Measurements from ENCODE around the gene FPR1.
A peak's percentile ranks its signal among the peaks of the same experiment; 100 is the strongest.
"Not testable (repeated sequence)": the region's sequence is repeated elsewhere in the genome, so short reads cannot be mapped to it uniquely, and the experiment has no call there.

The FPR1 gene

DNA sequence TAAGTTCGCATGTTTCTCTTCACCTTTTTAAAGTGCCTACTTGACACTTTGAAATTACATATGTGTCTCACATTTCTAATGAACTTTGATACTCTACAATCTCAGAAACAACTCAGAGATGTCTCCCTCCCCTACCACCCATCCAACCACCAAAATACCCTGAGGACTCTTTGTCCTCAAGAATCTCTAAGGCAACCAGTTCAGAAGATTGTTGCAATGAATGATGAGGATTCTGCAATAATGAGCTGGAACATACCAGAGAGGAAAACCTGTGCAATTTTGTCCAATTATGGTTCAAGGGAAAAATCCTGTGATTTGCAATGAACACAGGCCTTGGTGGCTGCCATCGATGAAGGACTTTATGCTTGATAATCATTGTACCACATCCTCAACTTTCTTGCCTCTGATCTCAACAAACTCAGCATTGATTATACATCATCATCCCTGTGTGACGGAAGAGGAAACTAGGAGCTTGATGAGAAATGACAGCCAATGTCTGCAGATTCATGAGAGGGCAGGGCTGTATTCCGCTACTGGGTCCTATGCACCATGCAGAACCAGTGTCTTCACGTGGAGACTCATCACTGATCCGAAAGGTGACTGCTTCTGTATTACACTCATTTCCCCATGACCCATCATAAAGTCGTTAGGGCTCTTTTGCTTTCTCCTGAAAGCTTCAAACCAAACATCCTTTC, 1.1 kb downstream of the FPR1 start:
- H3K9ac ChIP-seq (ENCODE audit: low read length): peak overlapping the region; percentile 37
- no peak overlapping the region for H3K4me3 ChIP-seq (ENCODE audit: low read length)
- DNase-seq (ENCODE audit: low read depth): no peak
- peaks cover 39% of the 10 kb centered on the region for H3K4me1 ChIP-seq (ENCODE audit: control insufficient read depth, insufficient read depth, low read length)
- H3K9me3 ChIP-seq (ENCODE audit: control insufficient read depth, low read length): no peaks in the 10 kb centered on the region
- no peaks in the 10 kb centered on the region for H3K27me3 ChIP-seq (replicated peaks; ENCODE audit: control insufficient read depth, insufficient read depth, low read length)
- no peaks in the 10 kb centered on the region for H3K36me3 ChIP-seq (ENCODE audit: control insufficient read depth, insufficient read depth, low read length, severe bottlenecking)

DNA sequence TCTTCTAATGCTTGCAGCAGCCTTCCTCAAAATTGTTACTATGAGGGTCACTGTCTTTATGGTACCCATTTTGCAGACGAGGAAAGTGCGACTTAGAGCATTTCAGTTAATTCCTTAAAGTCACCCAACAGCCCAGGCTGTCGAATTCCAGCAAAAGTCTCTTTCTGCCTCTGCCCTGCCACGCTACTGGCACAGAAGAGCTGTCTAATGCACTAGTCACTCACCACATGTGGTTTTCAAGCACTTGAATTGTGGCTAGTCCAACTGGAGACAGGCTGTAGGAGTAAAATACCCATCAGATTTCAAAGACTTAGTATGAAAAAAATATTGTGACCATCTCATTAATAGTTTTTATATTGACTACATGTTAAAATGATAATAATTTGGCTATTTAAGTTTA, 1.7 kb downstream of the FPR1 start:
- Histone ChIP-seq H3K27me3 (replicated peaks; ENCODE audit: control insufficient read depth, insufficient read depth, low read length) (no peaks in the 10 kb centered on the region), H3K9me3 (ENCODE audit: control insufficient read depth, low read length) (no peaks in the 10 kb centered on the region), H3K36me3 (ENCODE audit: control insufficient read depth, insufficient read depth, low read length, severe bottlenecking) (no peaks in the 10 kb centered on the region), H3K4me1 (ENCODE audit: control insufficient read depth, insufficient read depth, low read length) (peaks cover 39% of the 10 kb centered on the region), H3K9ac (ENCODE audit: low read length) (peak overlapping the region; percentile 37), H3K4me3 (ENCODE audit: low read length) (no peak overlapping the region)
- DNase-seq (ENCODE audit: low read depth): no peak

DNA sequence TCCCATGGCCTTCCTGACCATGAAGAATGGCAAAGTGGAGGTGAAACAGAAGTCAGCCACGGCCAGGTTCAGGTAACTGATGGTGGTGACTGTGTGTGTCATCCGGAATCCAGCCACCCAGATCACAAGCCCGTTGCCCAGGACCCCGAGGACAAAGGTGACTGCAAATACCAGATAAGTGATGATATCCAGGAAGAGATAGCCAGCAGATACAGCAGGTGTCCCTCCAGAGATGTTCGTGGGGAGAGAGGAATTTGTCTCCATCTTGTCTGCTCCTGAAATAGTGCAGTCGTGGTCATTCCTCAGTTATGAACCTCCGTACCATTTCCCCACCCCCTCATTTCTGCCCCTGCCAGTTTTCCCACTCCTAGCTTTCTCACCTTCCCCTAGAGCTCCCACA, 4.9 kb downstream of the FPR1 start:
- no peak overlapping the region for H3K9ac ChIP-seq (ENCODE audit: low read length)
- no peaks in the 10 kb centered on the region for H3K9me3 ChIP-seq (ENCODE audit: control insufficient read depth, low read length)
- DNase-seq (ENCODE audit: low read depth): no peak
- H3K36me3 ChIP-seq (ENCODE audit: control insufficient read depth, insufficient read depth, low read length, severe bottlenecking): no peaks in the 10 kb centered on the region
- no peak overlapping the region for H3K4me3 ChIP-seq (ENCODE audit: low read length)
- H3K27me3 ChIP-seq (replicated peaks; ENCODE audit: control insufficient read depth, insufficient read depth, low read length): no peaks in the 10 kb centered on the region
- H3K4me1 ChIP-seq (ENCODE audit: control insufficient read depth, insufficient read depth, low read length): peaks cover 45% of the 10 kb centered on the region

DNA sequence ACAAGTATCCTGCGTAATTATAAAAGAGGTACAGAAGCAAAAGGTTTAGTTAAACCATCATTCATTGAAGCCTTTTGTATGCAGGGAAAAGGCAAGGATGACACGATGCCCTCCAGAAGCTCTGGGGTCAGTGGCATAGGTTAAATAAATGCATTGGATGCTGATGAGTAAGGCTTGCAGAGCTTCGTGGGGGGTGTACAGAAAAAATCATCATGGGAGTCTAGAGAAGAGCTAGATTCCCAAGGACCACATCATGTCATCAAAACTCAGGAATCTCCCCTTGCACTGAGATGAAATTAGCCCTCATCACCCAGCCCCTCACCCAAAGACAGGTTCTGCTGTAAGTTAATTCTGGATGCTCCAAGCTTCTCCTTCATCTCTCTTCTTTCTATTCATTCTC, 8.3 kb downstream of the FPR1 start:
- H3K9me3 ChIP-seq (ENCODE audit: control insufficient read depth, low read length): no peaks in the 10 kb centered on the region

DNA sequence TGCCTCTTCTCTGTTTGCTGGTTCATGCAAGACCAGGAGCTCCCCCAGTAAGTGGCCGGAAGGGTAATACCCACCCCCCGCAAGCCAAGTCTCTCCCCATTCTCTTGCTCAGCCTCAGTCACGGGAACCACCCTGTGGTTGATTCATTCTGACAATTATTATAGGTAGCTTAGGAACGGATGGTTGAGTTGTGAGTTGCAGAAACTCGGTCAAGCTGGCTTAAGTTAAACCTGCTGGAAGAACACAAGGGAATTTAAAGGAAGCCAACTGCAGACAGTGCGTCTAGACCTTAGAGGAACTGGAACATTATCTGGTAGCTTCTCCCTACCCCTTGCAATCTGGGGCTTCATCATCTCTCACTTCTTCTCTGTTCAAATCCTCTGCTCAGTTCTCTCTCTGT, 8.9 kb downstream of the FPR1 start:
- no peaks in the 10 kb centered on the region for H3K36me3 ChIP-seq (ENCODE audit: control insufficient read depth, insufficient read depth, low read length, severe bottlenecking)
- peaks cover 14% of the 10 kb centered on the region for H3K4me1 ChIP-seq (ENCODE audit: control insufficient read depth, insufficient read depth, low read length)

More for the DNA sequence above, 8.3 kb downstream of the FPR1 start:
- Histone ChIP-seq H3K4me1 (ENCODE audit: control insufficient read depth, insufficient read depth, low read length) (peaks cover 16% of the 10 kb centered on the region), H3K9ac (ENCODE audit: low read length) (peak overlapping the region; percentile 24), H3K4me3 (ENCODE audit: low read length) (no peak overlapping the region), H3K36me3 (ENCODE audit: control insufficient read depth, insufficient read depth, low read length, severe bottlenecking) (no peaks in the 10 kb centered on the region), H3K27me3 (replicated peaks; ENCODE audit: control insufficient read depth, insufficient read depth, low read length) (no peaks in the 10 kb centered on the region)
- no peak for DNase-seq (ENCODE audit: low read depth)

DNA sequence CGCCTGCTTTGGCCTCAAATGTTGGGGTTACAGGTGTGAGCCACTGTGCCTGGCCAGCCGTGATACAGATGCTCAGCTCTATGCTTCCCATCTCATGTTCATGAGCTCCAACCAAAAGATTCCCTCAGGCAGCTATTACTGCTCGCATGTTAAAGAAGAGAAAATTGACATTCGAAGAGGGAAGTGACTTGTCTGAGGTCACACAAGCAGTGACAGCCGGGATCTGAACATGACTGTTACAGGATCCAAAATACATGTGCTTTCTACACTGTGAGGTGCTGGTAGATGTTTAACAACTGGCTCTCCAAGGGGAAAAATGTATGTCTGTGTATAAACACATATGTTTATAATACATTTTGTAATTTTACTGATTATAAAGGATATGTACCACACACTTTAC, 11.3 kb downstream of the FPR1 start:
- H3K27me3 ChIP-seq (replicated peaks; ENCODE audit: control insufficient read depth, insufficient read depth, low read length): no peaks in the 10 kb centered on the region
- H3K9me3 ChIP-seq (ENCODE audit: control insufficient read depth, low read length): no peaks in the 10 kb centered on the region
- peaks cover 29% of the 10 kb centered on the region for H3K4me1 ChIP-seq (ENCODE audit: control insufficient read depth, insufficient read depth, low read length)
- no peak for DNase-seq (ENCODE audit: low read depth)
- no peak overlapping the region for H3K4me3 ChIP-seq (ENCODE audit: low read length)
- no peaks in the 10 kb centered on the region for H3K36me3 ChIP-seq (ENCODE audit: control insufficient read depth, insufficient read depth, low read length, severe bottlenecking)
- H3K9ac ChIP-seq (ENCODE audit: low read length): no peak overlapping the region

More for the DNA sequence above, 8.9 kb downstream of the FPR1 start:
- Histone ChIP-seq H3K4me3 (ENCODE audit: low read length) (no peak overlapping the region), H3K27me3 (replicated peaks; ENCODE audit: control insufficient read depth, insufficient read depth, low read length) (no peaks in the 10 kb centered on the region), H3K9me3 (ENCODE audit: control insufficient read depth, low read length) (no peaks in the 10 kb centered on the region), H3K9ac (ENCODE audit: low read length) (peak overlapping the region; percentile 24)
- DNase-seq (ENCODE audit: low read depth): no peak

DNA sequence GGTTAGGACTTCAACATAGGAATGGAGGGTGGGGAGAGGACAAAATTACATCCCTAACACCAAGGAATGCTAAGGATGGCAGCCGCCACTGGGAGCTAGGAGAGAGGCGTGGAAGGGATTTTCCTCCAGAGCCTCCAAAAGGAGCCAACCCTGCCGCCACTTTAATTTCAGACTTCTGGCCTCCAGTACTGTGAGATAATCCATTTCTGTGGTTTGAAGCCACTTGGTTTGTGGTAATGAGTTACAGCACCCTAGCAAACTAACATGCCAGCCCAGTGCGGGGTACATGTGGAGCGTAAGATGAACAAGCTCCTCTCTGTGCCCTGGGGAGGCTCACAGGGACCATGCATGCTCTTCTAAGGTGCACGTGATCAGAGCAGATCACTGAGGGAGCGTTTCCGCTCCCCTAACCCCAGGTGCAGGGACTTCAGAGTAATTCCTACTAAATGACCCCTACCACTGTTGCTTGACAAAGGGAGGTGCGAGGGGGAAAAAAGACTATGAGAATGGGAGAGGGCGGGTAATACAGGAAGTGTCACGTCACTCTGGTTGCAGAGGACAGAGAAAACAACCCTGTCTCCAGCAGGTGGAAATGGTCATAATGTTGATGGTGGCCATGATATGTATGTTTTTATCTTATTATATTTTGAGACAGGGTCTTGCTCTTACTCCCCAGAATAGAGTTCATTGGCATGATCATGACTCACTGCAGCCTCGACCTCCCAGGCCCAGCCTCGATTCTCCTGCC, 12.0 kb downstream of the FPR1 start:
- H3K9ac ChIP-seq (ENCODE audit: low read length): no peak overlapping the region
- H3K27me3 ChIP-seq (replicated peaks; ENCODE audit: control insufficient read depth, insufficient read depth, low read length): no peaks in the 10 kb centered on the region
- no peak for DNase-seq (ENCODE audit: low read depth)
- no peaks in the 10 kb centered on the region for H3K36me3 ChIP-seq (ENCODE audit: control insufficient read depth, insufficient read depth, low read length, severe bottlenecking)
- H3K4me1 ChIP-seq (ENCODE audit: control insufficient read depth, insufficient read depth, low read length): peaks cover 31% of the 10 kb centered on the region
- no peaks in the 10 kb centered on the region for H3K9me3 ChIP-seq (ENCODE audit: control insufficient read depth, low read length)
- H3K4me3 ChIP-seq (ENCODE audit: low read length): no peak overlapping the region

DNA sequence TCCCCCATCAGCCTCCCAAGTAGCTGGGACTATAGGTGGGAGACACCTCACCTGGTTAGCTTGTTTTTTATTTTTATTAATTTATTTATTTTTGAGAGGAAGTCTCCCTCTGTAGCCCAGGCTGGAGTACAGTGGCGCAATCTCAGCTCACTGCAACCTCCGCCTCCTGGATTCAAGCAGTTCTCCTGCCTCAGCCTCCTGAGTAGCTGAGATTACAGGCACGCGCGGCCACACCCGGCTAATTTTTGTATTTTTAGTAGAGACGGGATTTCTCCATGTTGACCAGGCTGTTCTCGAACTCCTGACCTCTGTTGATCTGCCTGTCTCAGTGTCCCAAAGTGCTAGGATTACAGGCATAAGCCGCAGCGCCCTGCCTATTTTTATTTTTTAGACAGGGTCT, 13.2 kb downstream of the FPR1 start:
- H3K36me3 ChIP-seq (ENCODE audit: control insufficient read depth, insufficient read depth, low read length, severe bottlenecking); H3K9ac ChIP-seq (ENCODE audit: low read length); H3K9me3 ChIP-seq (ENCODE audit: control insufficient read depth, low read length); H3K27me3 ChIP-seq (replicated peaks; ENCODE audit: control insufficient read depth, insufficient read depth, low read length); H3K4me3 ChIP-seq (ENCODE audit: low read length); DNase-seq (ENCODE audit: low read depth): not testable (repeated sequence)
- peaks cover 31% of the 10 kb centered on the region for H3K4me1 ChIP-seq (ENCODE audit: control insufficient read depth, insufficient read depth, low read length)

DNA sequence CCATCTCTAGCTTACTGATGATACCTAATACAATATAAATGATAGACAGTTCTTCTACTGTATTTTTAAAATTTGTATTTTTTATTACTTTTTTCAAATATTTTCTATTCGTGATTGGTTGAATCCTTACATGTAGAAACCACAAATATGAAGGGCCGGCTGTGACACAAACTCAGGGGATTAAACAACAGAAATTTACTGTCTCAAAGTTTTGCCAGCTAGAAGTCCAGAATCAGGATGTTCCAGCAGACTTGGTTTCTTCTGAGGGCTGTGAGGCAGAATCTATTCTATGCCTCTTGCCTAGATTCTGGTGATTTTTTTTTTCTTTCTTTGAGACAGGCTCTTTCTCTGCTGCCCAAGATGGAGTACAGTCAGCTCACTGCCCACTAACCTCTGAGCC, 13.8 kb downstream of the FPR1 start:
- no peaks in the 10 kb centered on the region for H3K9me3 ChIP-seq (ENCODE audit: control insufficient read depth, low read length)
- H3K4me3 ChIP-seq (ENCODE audit: low read length): no peak overlapping the region
- no peaks in the 10 kb centered on the region for H3K36me3 ChIP-seq (ENCODE audit: control insufficient read depth, insufficient read depth, low read length, severe bottlenecking)
- no peak overlapping the region for H3K9ac ChIP-seq (ENCODE audit: low read length)
- peaks cover 25% of the 10 kb centered on the region for H3K4me1 ChIP-seq (ENCODE audit: control insufficient read depth, insufficient read depth, low read length)
- DNase-seq (ENCODE audit: low read depth): no peak
- no peaks in the 10 kb centered on the region for H3K27me3 ChIP-seq (replicated peaks; ENCODE audit: control insufficient read depth, insufficient read depth, low read length)

DNA sequence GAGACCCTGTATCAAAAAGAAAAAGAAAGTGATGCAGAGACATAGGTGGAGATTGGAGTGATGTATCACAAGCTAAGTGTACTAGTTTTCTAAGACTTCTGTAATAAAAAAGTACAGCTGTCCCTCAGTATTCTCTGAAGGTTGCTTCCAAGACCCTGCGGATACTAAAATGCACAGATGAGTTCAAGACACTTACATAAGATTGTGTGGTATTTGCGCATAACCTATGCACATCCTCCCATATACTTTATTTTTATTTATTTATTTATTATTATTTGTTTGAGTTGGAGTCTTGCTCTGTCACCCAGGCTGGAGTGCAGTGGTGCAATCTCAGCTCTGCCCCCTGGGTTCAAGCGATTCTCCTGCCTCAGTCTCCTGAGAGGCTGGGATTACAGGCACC, 14.3 kb downstream of the FPR1 start:
- DNase-seq (ENCODE audit: low read depth): no peak
- Histone ChIP-seq H3K36me3 (ENCODE audit: control insufficient read depth, insufficient read depth, low read length, severe bottlenecking) (no peaks in the 10 kb centered on the region), H3K9ac (ENCODE audit: low read length) (no peak overlapping the region), H3K9me3 (ENCODE audit: control insufficient read depth, low read length) (no peaks in the 10 kb centered on the region), H3K4me1 (ENCODE audit: control insufficient read depth, insufficient read depth, low read length) (peaks cover 20% of the 10 kb centered on the region), H3K4me3 (ENCODE audit: low read length) (no peak overlapping the region), H3K27me3 (replicated peaks; ENCODE audit: control insufficient read depth, insufficient read depth, low read length) (no peaks in the 10 kb centered on the region)

DNA sequence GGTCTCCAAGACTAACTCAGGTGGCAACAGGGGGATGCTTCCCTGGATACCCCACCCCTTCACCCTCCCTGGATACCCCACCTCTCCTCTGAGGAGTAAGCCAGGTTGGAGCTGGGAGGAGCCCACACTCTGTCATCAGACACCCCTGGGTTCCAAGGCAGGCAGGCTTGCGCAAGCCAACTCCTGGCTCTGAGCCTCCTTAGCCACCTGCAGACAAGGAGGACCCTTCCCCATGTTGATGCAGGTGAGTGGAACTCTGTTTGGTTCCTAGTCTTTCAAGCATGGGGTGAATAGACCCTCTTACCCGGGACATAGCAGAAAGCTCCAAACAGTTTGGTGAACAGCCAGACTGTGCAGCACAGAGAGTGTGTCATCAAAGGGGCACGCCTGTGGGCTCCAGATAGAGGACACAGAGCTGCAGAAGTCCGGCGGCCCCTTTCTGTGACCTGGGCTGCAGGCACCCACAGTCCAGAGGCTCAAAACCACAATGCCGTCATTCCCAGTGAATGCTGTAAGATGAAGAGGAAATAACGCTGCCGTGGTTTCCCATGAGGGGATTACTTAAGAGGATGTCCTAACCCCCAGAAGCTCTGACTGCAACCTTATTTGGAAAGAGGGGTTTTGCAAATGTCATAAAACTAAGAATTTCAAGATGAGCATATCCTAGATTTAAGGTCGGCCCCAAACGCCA, 15.8 kb downstream of the FPR1 start:
- no peak for DNase-seq (ENCODE audit: low read depth)
- Histone ChIP-seq H3K9me3 (ENCODE audit: control insufficient read depth, low read length) (no peaks in the 10 kb centered on the region), H3K9ac (ENCODE audit: low read length) (no peak overlapping the region), H3K36me3 (ENCODE audit: control insufficient read depth, insufficient read depth, low read length, severe bottlenecking) (no peaks in the 10 kb centered on the region), H3K27me3 (replicated peaks; ENCODE audit: control insufficient read depth, insufficient read depth, low read length) (no peaks in the 10 kb centered on the region), H3K4me3 (ENCODE audit: low read length) (no peak overlapping the region), H3K4me1 (ENCODE audit: control insufficient read depth, insufficient read depth, low read length) (peaks cover 20% of the 10 kb centered on the region)
